GM21528 (cell line): Measurements from ENCODE around the gene ACRBP.
"Not testable (repeated sequence)": the region's sequence is repeated elsewhere in the genome, so short reads cannot be mapped to it uniquely, and the experiment has no call there.

Experiments used
- ATAC-seq: cut with Tn5 transposase; IDR thresholded peaks from one replicate; pipeline ENCODE4 v1.9.1; 2021; ENCODE audit warnings: mild to moderate bottlenecking, moderate library complexity; ENCODE audit not compliant: unreplicated experiment, low FRiP score

ACRBP gene

GRCh38 chr12:6618483-6619225 lies 28.6 kb downstream of the ACRBP start:
- ATAC-seq: no peak

GRCh38 chr12:6615802-6616201 lies 31.4 kb downstream of the ACRBP start:
- no peak for ATAC-seq

- no peak for ATAC-seq
Observed at GRCh38 chr12:6614513-6615172, 32.6 kb downstream of the ACRBP start.

GRCh38 chr12:6613776-6614512 lies 33.3 kb downstream of the ACRBP start:
- ATAC-seq: no peak

GRCh38 chr12:6613015-6613775 lies 34.0 kb downstream of the ACRBP start:
- no peak for ATAC-seq

- ATAC-seq: no peak
Observed at GRCh38 chr12:6612652-6613014, 34.6 kb downstream of the ACRBP start.

GRCh38 chr12:6612247-6612646 lies 35.0 kb downstream of the ACRBP start:
- no peak for ATAC-seq

GRCh38 chr12:6608592-6609281 lies 38.5 kb downstream of the ACRBP start:
- no peak for ATAC-seq

- ATAC-seq: no peak
Observed at GRCh38 chr12:6607751-6608591, 39.3 kb downstream of the ACRBP start.

- no peak for ATAC-seq
Observed at GRCh38 chr12:6606331-6607131, 40.7 kb downstream of the ACRBP start.

GRCh38 chr12:6605421-6606330 lies 41.6 kb downstream of the ACRBP start:
- ATAC-seq: no peak

GRCh38 chr12:6604259-6605029 lies 42.8 kb downstream of the ACRBP start:
- ATAC-seq: no peak

GRCh38 chr12:6603095-6603567 lies 44.1 kb downstream of the ACRBP start:
- no peak for ATAC-seq

- ATAC-seq: no peak
Observed at GRCh38 chr12:6602526-6602925, 44.7 kb downstream of the ACRBP start.

- ATAC-seq: not testable (repeated sequence)
Observed at GRCh38 chr12:6595673-6596072, 51.6 kb downstream of the ACRBP start.

- no peak for ATAC-seq
Observed at GRCh38 chr12:6592087-6592486, 55.1 kb downstream of the ACRBP start.
